HG02642 (cell line): ENCODE results near the gene ZSWIM6.
A peak's percentile ranks its signal among the peaks of the same experiment; 100 is the strongest.

Source experiments
- ATAC-seq: cut with Tn5 transposase; IDR thresholded peaks from one replicate; pipeline ENCODE4 v1.9.1; 2021; ENCODE audit warnings: mild to moderate bottlenecking; ENCODE audit not compliant: unreplicated experiment, poor library complexity

Gene ZSWIM6

DNA sequence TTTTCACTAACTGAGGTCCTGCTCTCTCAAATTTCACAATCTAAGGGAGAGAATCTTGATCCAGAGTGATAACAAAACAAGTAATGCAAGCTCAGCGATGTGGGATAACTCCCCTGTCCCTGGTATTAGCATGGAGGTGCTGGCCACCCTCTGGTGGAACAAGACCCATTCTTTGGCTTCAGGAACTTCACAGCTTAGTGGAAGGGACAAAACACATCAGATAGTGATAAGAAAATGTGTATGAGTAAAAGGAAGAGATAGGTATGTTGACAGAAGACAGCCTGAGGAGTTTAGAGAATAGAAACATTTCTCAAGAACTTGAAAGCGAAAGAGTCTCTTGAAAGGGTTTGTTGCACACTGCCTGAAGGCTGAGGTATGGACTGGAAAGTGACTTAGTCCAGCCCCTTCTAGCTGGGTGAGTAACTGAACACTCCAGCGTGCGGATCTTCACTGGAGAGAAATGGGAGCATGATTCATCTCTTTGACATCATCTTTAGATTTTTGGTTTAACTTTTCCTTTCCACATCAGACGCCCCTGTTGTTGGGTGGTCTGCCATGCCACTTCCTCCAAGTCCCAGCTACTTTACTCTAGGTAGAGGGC is 25.4 kb upstream of the ZSWIM6 start:
- peak; percentile 81 for ATAC-seq

DNA sequence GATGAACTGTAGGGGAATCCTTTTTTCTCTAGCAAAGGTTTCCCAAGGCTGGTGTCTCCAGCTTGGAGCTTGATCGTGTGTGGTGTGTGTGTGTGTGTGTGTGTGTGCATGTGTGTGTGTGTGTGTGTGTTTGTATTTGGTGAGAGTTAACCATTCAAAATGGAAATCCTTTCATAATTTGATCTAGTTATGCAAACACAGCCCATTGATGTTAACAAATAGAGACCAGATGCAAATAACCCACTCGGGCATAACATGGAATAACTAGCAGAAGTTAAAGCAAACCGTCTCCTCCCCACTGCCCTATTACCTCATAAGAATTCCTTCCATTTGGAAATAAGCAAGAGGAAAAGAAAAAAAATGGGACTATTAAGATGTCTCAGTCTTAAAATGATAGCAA is 24.9 kb upstream of the ZSWIM6 start:
- ATAC-seq, result no peak

DNA sequence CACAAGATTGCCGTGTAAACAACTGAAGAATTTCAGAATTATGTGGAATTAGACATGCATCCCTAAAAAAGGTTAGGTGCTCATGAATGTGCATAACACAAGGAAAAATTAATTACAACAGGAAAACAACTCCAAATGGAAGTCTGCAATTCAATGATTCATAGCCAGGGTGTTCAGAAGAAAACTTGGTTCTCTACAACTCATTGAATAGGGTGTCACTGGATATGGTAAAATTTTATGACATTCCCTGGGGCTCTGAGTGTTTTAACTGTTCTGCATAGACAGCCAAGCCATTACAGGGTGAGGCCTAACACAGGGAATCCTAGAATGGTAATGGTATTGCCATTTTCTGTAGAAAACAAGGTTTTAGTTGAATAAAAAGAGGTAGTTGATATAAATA is 24.4 kb upstream of the ZSWIM6 start:
- ATAC-seq, result no peak

DNA sequence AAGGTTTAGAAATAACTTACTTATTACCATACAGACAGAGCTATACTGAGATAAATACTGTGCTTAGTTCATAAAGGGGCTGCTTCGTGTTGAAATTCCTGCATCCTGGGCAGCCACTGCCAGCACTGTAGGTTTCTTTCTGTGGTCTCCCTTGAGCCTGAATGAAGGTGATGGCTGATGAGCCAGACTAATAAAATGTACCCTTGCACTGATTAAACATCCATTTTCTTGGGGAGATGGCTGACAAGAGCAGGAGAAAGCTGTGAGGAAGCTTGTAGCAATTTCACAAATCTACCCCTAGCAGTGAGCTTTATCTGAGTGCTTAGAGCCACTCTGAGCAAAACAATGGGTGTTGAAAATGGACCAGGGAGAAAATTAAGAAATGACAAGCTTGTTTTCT is 23.3 kb upstream of the ZSWIM6 start:
- no peak for ATAC-seq

DNA sequence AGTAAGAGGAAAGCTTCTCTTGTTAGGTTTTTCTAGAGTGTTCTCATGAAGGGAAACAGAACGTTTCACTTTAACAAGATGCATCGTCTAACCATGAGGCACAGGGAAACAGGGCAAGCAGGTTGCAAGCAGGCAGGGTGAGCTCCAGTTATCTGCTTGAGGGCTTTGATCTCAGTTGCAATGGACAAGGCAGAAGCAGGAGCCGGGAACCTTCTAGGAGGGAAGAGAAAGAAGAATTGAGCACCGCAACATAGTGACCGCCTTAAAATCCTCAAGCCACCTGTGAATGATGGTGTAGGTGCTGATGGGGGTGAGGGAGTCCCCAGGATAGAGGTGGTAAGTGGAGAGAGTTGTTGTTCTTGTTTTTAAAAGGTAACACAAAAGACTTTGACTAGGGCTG is 22.9 kb upstream of the ZSWIM6 start:
- no peak for ATAC-seq

DNA sequence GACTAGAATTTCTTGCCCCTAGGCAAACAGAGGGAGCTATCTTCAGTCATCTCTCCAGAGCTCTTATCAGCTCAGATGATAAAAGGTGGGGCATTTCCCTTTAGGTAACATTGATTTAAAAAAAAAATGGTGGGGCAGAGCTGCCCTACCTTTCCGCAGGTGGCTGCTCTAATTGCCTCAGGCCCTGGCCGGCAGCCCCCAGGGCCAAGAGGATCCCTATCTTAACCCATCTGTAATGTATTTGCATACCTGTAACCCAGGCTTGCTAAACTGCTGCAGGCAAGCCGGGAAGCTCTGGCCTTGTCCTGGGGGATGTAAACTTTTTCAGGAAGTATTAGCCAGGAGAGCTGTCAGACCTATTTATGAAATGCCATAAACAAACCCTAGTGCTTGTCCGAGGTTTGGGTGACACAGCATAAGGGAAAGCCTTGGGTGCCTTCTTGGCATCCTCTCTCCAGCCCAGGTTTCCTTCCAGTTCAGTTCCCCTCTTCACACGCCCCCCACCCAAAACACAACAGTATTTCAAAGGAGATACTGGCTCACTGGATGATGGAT is 20.9 kb upstream of the ZSWIM6 start:
- no peak for ATAC-seq

DNA sequence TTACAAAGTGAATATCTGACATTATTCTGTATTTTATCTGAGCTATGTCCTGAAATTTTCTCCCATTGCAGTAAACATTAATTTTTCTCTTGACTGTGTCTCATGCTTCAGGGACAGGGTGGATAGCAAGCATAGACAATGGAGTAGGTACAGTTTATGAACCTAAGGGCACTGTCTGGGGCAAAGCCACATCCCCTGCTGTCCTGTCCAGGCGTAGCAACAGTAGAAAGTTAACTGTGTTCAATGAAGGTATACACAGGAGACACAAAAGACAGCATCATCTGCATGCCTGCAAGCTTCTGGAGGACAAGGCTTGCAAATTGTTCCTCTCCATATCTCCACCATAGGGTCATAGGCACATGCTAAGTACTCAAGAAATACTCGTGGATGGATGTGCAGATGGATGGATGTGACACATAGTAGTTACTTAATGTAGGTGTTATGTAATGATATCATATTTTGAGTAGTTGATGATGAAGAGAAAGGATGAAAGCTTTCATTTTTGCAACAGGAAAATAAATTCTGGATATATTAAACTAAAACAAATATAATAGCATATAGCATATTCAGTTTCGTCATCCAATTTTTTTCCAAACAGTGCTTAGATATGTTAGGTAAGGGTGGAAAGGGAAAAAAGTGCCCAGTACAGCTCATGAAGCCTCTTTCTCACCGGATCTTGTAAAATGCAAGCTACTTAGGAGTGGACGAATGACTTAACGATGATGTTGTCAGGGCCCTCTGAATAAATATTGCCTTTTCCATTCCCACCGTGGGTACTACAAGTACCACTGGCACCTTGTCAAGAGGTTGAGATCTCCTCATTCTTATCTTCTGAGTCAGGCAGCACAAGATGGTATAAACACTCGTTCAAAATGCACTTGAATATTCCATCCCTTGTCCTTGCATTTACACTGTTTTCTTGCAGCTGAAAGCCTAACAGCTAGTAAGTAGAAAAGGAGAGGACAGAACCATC is 19.9 kb upstream of the ZSWIM6 start:
- no peak for ATAC-seq

DNA sequence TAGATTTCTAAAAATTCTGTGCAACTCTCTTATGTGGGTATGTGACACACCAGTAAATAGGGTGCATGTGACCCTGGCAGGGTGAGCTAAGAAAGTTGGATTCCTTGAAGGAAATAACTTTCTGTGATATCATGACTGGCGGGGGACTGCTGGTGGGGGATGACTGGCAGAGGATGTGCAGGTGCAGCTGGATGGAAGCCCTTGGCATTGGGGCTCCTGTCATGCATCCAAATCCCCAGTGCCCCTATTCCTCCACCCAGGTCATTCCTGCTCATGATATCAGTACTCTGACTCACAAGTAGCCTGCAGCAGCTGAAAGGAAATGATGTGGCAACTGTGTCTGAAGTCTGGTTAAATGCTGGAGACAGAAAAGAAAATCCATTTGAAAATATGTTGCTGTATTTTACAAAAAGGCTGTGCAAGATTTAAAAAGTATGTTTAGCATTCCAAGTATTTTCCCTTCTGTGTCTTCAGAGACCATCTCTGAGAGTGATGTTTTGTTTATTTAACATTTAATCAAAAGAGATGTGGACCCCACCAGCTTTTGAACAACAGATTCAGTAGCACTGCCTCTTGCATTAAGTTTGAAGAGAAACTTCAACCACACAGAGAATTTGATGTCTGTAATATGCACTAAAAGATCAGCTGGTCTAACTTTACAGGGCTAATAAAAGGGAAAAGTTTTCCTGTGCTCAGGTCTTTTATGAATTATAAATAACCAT is 17.9 kb upstream of the ZSWIM6 start:
- no peak for ATAC-seq

DNA sequence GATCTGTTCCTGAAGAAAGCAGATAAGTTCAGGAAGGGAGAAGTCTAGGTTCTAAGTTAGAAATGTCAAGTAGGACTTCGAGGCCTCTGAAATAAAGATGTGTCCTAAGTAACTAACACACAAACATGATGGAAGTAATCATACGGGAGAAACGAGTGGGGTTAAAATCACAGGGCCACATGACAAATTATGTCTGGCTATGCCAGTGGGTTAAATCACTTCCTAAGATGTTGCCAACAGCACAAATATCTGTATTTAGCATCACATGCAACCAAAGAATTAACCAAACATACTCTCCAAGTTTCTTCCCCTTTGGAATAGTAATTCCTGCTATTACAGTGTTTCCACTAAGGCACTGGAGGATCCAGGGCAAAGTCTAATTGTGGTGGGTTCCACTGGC is 13.7 kb upstream of the ZSWIM6 start:
- ATAC-seq, result no peak

DNA sequence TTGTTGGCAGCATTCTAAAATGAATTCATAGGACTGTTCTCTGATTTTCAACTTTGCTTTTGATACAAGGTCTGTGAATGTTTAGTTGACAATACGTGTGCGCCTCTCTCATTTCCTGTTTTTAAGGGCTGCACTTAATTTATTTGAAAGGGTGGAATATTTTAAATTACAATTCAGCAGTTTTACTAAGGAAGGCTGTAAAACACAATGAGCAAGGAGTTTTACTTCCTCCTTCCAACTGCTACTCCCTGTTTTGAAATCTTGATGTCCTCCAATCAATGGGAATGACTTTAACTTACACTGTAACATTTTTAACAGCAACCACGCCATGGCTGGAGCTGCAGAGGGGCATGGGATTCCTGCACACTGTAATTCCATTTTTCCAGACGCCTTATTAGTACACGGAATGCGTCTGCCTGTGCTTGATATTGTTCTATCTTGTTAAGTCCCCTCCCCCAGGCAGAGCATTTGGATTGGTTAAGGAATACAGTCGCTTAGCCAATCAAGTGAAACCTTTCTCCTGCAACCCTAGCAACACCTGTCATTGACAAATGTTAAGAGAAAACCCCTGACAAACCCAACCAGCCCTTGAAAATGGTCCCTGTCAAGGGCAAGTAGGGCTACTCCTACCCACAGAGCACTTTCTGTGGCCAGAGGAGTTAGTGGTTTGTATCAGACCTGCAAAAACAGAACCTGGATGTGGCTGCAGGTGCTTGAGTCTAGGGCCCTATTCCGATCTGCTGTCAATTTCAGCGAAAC is 12.5 kb upstream of the ZSWIM6 start:
- ATAC-seq, result peak; percentile 99

DNA sequence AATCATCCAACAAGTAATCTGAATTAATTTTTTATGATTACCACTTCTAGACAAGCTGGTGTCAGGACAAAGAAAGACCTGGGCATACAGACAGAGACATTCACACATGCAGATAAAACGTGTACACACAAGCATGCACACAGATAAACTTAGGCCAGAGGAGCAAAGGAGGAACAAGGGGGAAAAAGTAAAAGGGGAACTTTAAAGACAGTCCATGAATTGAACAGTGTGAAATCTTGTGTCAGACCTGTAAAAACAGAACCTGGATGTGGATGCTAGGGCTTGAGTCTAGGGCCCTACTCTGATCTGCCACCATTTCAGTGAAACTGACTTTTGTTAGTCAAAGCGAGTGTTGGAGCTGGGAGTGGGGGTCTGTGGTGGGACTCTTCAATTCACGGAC is 11.2 kb upstream of the ZSWIM6 start:
- no peak for ATAC-seq

DNA sequence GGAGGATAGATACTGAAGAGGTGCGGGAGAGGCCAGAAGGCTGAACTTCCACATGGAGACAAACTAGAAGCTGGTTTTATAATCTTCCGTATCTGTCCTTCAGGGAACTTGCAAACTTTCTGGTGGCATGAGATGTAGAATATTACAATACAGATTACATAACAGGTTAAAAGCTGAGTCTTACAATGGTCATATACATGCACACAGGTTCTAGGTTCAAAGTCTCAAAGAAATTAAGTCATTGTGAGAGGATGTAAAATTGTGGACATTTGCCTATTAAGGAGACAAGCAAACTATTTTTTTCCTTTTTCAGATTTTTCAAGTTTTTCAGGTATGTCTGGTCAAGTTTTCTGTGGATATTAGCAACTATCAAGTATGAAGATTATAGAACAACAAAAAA is 10.4 kb upstream of the ZSWIM6 start:
- ATAC-seq, result no peak

DNA sequence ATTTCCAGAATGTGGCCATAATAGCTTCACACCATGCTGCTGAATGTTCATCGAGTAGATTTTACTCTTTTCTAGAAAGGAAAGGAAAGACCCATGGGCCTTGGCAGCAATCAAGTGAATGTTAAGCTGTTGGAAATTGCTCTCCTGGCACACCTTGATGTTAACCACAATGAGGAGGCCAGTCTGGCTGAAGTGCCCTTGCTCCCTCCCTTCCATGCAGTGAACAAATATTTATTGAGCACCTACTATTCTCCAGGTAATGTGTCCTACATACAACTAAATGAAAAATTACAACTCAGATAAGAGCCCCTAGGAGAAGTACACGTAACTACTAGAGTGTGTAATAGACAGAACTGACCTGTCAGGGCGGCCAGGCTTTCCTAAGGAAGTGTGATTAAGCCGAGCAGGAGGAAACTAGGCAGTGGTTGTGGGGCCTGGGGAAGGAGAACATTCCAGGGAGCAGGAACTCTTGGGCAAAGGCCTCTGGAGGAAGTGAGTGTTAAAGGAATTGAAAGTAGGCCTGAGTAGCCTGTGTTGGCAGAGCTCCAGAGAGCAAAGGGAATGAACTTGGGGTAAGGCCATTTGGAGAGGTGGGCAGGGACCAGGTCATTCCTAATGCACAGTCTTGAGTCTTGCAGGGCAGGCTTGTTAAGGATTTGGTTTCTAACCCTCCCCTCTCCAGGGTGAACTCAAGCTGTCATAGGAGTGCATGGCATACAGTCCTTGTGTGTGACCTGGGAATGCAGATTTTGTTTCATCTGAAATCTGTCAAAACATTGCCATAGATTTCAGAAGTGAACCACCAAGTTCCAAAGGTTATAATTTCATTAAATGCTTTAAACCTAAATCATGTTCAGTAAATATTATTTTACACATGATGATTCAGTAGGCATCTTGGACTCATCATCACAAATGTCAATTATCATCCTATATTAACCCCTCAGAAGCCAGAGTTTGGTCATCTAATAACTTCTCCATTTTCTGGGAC is 9.0 kb upstream of the ZSWIM6 start:
- ATAC-seq, result no peak

DNA sequence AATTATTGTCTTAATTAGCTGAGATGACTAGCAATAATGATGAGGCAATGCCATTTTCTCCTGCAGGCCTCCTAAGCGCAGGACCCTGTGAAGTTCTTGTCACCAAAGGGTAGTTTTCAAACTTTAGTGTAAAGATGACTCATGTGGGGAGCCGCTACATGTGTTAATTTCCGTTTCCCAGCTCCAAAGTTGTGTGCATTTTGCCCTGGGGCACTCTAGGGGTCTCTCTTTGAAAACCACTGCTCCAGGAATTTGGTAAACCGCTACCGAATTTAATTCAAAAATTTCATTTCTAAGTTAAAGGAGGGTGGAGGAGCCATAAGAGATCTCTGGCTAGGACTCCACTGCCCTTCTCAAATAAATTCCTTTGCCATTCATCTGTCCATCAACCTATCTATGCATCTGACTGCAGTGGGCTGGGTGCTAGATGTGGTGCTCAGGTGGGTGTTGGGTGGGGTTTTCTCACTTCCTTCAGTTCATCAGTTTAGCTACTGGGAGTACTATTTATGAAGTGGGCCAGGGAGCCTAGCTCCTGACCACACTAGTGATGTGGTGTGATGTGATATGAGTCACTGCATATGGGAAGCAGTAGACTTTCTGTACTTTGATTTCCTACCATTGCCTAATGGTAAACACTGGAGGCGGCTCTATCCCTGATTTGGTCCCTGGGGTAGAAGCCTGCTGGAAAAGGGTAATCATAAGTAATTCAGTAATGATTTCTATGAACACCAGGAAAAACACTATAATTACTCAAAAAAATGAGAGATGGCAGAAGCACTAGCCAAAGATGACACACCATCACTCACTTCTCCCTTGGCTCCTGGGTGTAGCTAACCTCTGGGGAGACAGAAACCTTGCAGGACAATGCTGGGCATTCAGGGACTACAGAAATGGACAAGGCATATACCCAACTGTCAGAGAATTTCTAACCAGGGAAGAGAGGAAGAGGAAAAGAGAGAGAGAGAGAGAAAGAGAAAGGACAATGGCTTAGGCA is 4.0 kb upstream of the ZSWIM6 start:
- ATAC-seq, result no peak

DNA sequence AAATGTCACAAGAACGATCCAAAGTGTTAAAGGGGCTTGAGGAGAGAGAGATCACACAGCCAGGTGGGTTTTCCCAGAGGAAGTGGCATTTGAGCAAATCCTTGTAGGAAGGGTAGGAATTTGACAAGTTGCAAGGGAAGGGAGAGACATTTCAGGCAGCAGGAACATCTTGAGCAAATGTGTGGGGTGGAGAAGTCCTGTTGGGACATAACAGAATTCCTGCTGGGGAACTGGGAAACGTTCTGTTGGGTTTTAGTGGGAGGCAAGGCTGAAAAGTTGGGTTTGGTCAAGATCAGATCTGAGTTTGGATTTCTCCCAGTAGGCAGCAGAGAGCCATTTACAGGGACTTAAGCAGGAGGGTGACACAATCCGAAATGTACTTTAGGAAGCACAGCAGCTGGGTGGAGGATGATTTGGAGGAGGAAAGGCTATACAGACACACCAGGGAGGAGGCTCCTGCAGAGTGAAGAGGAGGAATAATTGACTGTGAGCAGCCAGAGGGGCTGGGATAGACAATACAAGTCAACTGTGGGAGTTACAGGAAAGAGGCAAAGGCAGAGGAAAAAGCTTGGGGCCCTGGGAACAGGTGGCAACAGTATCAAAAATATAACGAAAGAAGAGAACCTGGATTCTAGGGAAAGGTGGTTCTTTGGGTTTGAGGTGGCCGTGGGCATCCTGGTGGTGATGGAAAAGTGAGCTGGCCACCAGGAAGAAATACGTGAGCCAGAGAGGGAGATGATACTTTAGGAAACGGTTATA is 3.1 kb upstream of the ZSWIM6 start:
- no peak for ATAC-seq

DNA sequence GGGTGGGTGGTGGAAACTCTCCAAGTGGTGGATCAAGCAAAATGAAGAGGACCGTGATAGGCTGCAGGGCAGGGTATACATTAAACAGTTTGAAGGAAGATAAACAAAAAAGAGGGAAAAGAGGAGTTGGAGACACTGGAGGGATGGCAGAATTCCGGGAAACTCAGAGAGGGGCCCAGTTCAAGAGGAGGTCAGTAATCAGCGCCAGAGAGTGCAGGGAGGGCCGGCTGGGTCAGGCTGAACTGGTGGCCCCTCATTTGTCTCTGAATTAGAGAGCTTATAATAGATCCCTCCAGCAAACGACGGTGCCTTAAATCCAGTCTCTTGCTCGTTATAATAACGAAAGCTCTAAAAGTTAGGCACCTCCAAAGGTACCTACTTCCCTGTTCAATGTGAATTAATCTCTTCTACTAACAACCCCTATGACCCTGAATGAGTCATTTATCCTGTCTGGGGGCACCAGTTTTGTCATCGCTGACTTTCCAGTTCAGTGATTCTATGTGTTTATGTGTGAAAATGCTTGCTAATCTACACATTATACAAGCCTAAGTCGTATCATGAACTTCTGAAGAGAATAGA is 2.4 kb upstream of the ZSWIM6 start:
- no peak for ATAC-seq

DNA sequence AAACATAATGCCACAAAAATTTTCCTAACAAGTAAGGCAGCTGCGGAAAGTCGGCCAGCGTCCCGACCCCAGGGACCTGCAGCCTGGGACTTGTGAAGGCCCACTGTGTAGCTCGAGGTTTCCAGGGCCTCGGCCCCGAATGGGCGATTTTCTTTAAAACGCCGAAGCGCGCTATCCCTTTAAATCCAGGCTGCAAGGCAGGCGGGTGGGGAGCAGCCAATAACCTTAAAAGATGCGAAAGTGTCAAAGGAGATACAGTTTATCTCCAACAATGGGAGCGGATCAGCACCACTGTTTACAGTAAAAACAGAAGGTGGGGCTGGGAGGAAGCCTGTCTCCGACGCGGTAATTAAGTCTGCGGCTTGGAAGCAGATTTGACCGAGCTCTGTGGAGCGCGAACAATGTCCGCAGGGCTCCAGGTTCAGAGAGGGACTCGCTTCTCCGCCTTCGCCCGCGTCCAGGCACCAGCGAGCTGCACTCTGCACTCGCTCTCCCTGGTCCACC is 1.7 kb upstream of the ZSWIM6 start:
- ATAC-seq, result no peak
